GM23248 (cell line): ENCODE results near the gene GPS1. TPM values are rescaled to one million over a fixed set of nuclear protein-coding genes. Genes with fewer than 3 reads are reported as not detected.

Experiments used
- DNase-seq: peaks from one replicate; pipeline ENCODE4 v3.0.0-alpha.2; 2015
- H2AFZ ChIP-seq: fragments of 200-600 bp; sonication (generic); 2 replicates; pipeline ENCODE4 v1.6.1; 2016; ENCODE audit warnings: antibody characterized with exemption
- H3F3A ChIP-seq: fragments of 200-600 bp; sonication (generic); 2 replicates; pipeline ENCODE4 v1.6.1; 2016; ENCODE audit warnings: mild to moderate bottlenecking, antibody characterized with exemption, mixed run types; ENCODE audit not compliant: insufficient read depth
- H3K27ac ChIP-seq: fragments of 200-600 bp; sonication (generic); 2 replicates; pipeline ENCODE4 v1.5.1; 2016; ENCODE audit warnings: mild to moderate bottlenecking
- H3K27me3 ChIP-seq: fragments of 200-600 bp; sonication (generic); replicated peaks from 2 replicates; pipeline ENCODE4 v1.6.1; 2016; ENCODE audit warnings: mild to moderate bottlenecking; ENCODE audit not compliant: insufficient read depth
- H3K36me3 ChIP-seq: fragments of 200-600 bp; sonication (generic); 2 replicates; pipeline ENCODE4 v1.6.1; 2016; ENCODE audit warnings: low read depth, mild to moderate bottlenecking
- H3K4me1 ChIP-seq: fragments of 200-600 bp; sonication (generic); 2 replicates; pipeline ENCODE4 v1.6.1; 2016; ENCODE audit warnings: mild to moderate bottlenecking; ENCODE audit not compliant: insufficient read depth
- H3K4me2 ChIP-seq: fragments of 200-600 bp; sonication (generic); one replicate; pipeline ENCODE4 v1.6.1; 2016; ENCODE audit warnings: mild to moderate bottlenecking; ENCODE audit not compliant: unreplicated experiment
- H3K4me3 ChIP-seq: fragments of 200-600 bp; sonication (generic); 2 replicates; pipeline ENCODE4 v1.5.1; 2016; ENCODE audit warnings: mild to moderate bottlenecking
- H3K79me2 ChIP-seq: fragments of 200-600 bp; sonication (generic); 2 replicates; pipeline ENCODE4 v1.6.1; 2016; ENCODE audit warnings: mild to moderate bottlenecking; ENCODE audit not compliant: insufficient read depth
- H3K9ac ChIP-seq: fragments of 200-600 bp; sonication (generic); 2 replicates; pipeline ENCODE4 v1.6.1; 2016; ENCODE audit warnings: mild to moderate bottlenecking
- H3K9me2 ChIP-seq: fragments of 200-600 bp; sonication (generic); 2 replicates; pipeline ENCODE4 v1.6.1; 2016; ENCODE audit warnings: mixed run types, mild to moderate bottlenecking, moderate library complexity; ENCODE audit not compliant: insufficient read depth
- H3K9me3 ChIP-seq: fragments of 200-600 bp; sonication (generic); one replicate; pipeline ENCODE4 v1.6.1; 2017; ENCODE audit warnings: low read depth
- H4K20me1 ChIP-seq: fragments of 200-600 bp; sonication (generic); 2 replicates; pipeline ENCODE4 v1.6.0; 2016; ENCODE audit not compliant: insufficient read depth
- EZH2 ChIP-seq: fragments of 200-600 bp; sonication (generic); IDR thresholded peaks from 2 replicates; pipeline ENCODE4 v1.6.1; 2018; ENCODE audit warnings: antibody characterized with exemption, mild to moderate bottlenecking; ENCODE audit not compliant: insufficient read depth, poor library complexity, severe bottlenecking
- EZH2phosphoT487 ChIP-seq: fragments of 200-600 bp; sonication (generic); IDR thresholded peaks from 2 replicates; pipeline ENCODE4 v1.6.1; 2018; ENCODE audit warnings: antibody characterized with exemption, moderate library complexity, mild to moderate bottlenecking, low read depth; ENCODE audit not compliant: insufficient read depth
- WGBS, 2 experiments: methylation state at CpG; one replicate each; pipeline ENCODE4 v1.1.6; 2015 to 2017; ENCODE audit warnings: low lambda C conversion rate in 2 of 2, low coverage in 1 of 2; ENCODE audit errors: missing lambda C conversion rate in 2 of 2; 5-methylcytosine and 5-hydroxymethylcytosine counted together
- in situ Hi-C: fragments of 300-500 bp; cut with MboI; formaldehyde crosslinking; loops from 2 replicates; pipeline ENCODE4 v1.15.0; 2020
- polyA plus RNA-seq: library from polyadenylated mRNA; unstranded; fragments of >200 nt; fragmentation: Nextera tagmentation; extraction: Ambion mirVana; gene quantifications from 2 replicates; pipeline ENCODE4 v1.2.1, GENCODE V29; 2016
- total RNA-seq: library from RNA; depleted of rRNA; stranded (reverse); fragments of >200 nt; shearing (Covaris generic); gene quantifications from 2 replicates; pipeline ENCODE4 v1.2.3, GENCODE V29; 2014

GPS1 gene
- total and polyA plus RNA-seq, 2 experiments from 2014 or later = 104 to 130 TPM

DNA sequence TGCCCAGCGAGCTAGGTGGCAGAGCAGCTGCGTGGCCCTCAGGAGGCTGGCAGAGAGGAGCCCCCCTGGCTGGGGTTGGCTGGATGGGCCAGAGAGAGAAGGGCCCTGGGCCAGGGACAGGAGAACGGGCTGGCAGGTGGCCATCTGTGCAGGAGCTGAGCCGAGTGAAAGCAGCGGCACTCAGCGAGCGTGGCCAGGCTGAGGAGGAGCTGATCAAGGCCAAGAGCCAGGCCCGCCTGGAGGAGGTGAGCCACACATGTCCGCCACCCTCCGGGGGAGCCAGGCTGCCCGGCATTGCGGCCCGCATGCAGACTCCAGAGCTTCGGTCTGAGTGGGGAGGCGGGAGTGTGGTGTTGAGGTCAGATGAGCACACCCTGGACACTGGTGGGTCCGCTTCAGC lies 22.3 kb upstream of the GPS1 start:
- Histone ChIP-seq H3K27me3 (no peaks in the 10 kb centered on the region), H3K9ac (no peak overlapping the region), H3K79me2 (no peaks in the 10 kb centered on the region), H3K4me1 (no peaks in the 10 kb centered on the region), H4K20me1 (no peaks in the 10 kb centered on the region), H3K27ac (no peak overlapping the region), H3K4me2 (no peak overlapping the region), H2AFZ (no peak overlapping the region), H3K9me3 (no peaks in the 10 kb centered on the region), H3K4me3 (no peak overlapping the region), H3F3A (no peaks in the 10 kb centered on the region), H3K9me2 (no peaks in the 10 kb centered on the region), H3K36me3 (no peaks in the 10 kb centered on the region)
- 92 to 96% methylated on average over 16 of the region's 16 CpGs for WGBS, 2 experiments
- TF ChIP-seq EZH2 (no peak), EZH2phosphoT487 (no peak)
- in situ Hi-C loops = no loop called here
- DNase-seq = no peak

DNA sequence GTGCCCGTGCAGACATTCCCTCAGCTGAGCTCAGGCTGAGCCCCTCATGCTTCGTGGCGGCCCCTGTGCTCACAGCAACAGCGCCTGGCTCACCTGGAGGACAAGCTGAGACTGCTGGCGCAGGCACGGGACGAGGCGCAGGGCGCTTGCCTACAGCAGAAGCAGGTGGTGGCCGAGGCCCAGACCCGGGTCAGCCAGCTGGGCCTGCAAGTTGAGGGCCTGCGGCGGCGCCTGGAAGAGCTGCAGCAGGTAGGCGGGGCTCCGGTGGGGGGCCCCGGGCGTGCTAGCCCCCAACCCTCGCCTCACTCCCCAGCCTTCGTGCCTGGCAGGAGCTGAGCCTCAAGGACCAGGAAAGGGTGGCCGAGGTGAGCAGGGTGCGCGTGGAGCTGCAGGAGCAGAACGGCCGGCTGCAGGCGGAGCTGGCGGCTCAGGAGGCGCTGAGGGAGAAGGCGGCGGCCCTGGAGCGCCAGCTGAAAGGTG lies 21.7 kb upstream of the GPS1 start:
- Histone ChIP-seq H3K9ac (no peak overlapping the region), H3K9me2 (no peaks in the 10 kb centered on the region), H3K4me1 (no peaks in the 10 kb centered on the region), H3K27ac (no peak overlapping the region), H3K27me3 (no peaks in the 10 kb centered on the region), H3F3A (no peaks in the 10 kb centered on the region), H2AFZ (no peak overlapping the region), H3K4me3 (no peak overlapping the region; the same call in 1 of the 2 replicates), H3K36me3 (no peaks in the 10 kb centered on the region), H3K4me2 (no peak overlapping the region), H3K9me3 (no peaks in the 10 kb centered on the region), H3K79me2 (no peaks in the 10 kb centered on the region), H4K20me1 (no peaks in the 10 kb centered on the region)
- TF ChIP-seq EZH2 (no peak), EZH2phosphoT487 (no peak)
- in situ Hi-C loops = no loop called here
- no peak for DNase-seq
- 67 to 71% methylated on average over 30 to 31 of the region's 31 CpGs for WGBS, 2 experiments

DNA sequence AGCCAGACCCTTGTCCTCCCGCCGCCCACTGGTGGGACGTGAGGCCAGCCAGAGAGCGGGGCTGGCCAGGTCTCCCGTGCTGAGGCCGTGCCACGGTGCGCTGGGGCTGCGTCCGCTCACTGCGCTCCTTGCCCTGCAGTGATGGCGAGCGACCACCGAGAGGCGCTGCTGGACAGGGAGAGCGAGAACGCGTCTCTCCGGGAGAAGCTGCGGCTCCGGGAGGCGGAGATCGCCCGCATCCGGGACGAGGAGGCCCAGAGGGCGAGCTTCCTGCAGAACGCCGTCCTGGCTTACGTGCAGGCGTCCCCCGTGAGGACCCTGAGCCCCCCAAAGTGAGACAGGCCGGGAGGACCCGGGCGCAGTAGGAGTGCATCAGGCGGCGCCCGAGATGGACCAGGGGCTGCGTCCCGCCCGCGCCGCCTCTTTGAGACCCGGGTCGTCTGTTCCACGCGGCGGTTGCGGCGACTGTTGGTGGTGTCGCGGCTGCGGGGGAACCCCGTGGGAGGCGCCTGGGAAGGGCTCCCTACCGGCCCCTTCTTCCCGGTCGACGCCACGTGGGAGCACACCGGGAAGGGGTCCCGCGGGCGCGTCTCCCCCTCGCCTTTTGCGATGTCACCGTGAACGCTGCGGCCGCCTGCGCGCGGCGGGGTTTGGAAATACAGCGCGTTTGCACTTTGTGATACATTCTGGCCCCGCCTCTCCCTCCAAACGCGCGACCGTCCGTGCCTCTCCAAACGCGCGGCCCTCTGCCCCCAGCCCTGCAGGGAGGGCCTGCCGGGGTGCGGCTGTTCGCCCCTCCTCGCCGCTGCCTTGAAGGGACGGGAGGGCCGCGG lies 21.0 kb upstream of the GPS1 start:
- H3K9ac ChIP-seq = peak overlapping the region; percentile 40; the same call in 1 of the 2 replicates
- in situ Hi-C loops = no loop called here
- H3K4me3 ChIP-seq = peak overlapping the region; percentile 67
- H3K27me3 ChIP-seq = no peaks in the 10 kb centered on the region
- WGBS, 2 experiments = 2 to 3% methylated on average over 76 to 86 of the region's 94 CpGs
- TF ChIP-seq EZH2 (no peak), EZH2phosphoT487 (no peak)
- peak; percentile 93 for DNase-seq
- peak overlapping the region; percentile 65 for H3K4me2 ChIP-seq
- H3K4me1 ChIP-seq = no peaks in the 10 kb centered on the region
- no peaks in the 10 kb centered on the region for H4K20me1 ChIP-seq
- peak overlapping the region; percentile 77 for H2AFZ ChIP-seq
- H3K27ac ChIP-seq = no peak overlapping the region
- H3K9me2 ChIP-seq = no peaks in the 10 kb centered on the region
- H3K9me3 ChIP-seq = no peaks in the 10 kb centered on the region
- H3K79me2 ChIP-seq = no peaks in the 10 kb centered on the region
- H3K36me3 ChIP-seq = no peaks in the 10 kb centered on the region
- no peaks in the 10 kb centered on the region for H3F3A ChIP-seq

DNA sequence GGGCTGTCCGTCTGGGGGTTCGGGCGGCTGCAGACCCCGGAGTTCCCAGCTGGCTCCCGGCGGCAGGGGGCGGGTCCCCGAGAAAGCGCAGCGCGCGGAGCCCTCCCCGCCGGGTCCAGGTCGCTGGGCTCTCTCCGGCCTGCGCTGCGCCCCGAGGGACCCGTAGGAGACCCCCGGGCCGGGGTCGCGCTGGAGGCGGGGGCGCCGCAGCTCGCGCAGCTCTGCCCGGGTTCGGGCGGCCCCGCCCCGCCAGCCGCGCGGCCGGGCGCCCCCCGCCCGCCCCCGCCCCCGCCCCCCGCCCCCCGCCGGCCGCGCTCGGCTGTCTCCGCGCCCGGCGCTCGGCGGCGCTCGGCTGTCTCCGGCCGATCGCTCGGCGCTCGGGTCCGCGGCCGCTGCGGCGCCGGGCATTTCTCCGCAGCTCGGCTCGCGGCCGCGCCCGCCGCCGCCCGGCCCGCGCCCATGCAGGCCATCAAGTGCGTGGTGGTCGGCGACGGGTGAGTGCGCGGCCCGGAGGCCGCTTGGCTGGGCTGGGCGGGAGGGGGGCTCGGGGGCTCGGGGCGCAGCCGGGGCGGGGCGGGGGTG lies 20.3 kb upstream of the GPS1 start, which contains the start of gene RAC3:
Gene RAC3 (plus strand): TSS at position 376 of the 582 bp plus-strand sequence. CDS start 84 bp downstream, at position 460.
- Histone ChIP-seq H3K4me1 (no peaks in the 10 kb centered on the region), H3F3A (no peaks in the 10 kb centered on the region), H3K4me3 (peak within 1 kb of the TSS; percentile 67), H3K9me2 (no peaks in the 10 kb centered on the region), H4K20me1 (no peaks in the 10 kb centered on the region), H2AFZ (peak within 1 kb of the TSS; percentile 77), H3K27me3 (no peaks in the 10 kb centered on the region), H3K4me2 (peak within 1 kb of the TSS; percentile 65), H3K9me3 (no peaks in the 10 kb centered on the region), H3K27ac (no peak within 1 kb of the TSS), H3K36me3 (no peaks in the 10 kb centered on the region), H3K9ac (peak within 1 kb of the TSS; percentile 40; the same call in 1 of the 2 replicates), H3K79me2 (no peaks in the 10 kb centered on the region)
- peak; percentile 69 for DNase-seq
- WGBS, 2 experiments = 1 to 2% methylated on average over 15 to 17 of the region's 96 CpGs
- no peak for TF ChIP-seq EZH2
- TF ChIP-seq EZH2phosphoT487 = no peak
- in situ Hi-C loops = no loop called here
